AG09309 (cell line): ENCODE data around the gene FAM117A.

Experiments used
- DNase-seq: peaks from one replicate; pipeline ENCODE4 v3.0.0-alpha.2; 2010; ENCODE audit warnings: low read depth
- H3K4me3 ChIP-seq: 2 replicates; pipeline ENCODE4 v1.5.1; 2011; ENCODE audit warnings: mild to moderate bottlenecking, low read depth, low read length, moderate library complexity; ENCODE audit not compliant: control insufficient read depth
- CTCF ChIP-seq: IDR thresholded peaks from 2 replicates; pipeline ENCODE4 v1.5.1; 2011; ENCODE audit warnings: mild to moderate bottlenecking, low read depth, low read length, inconsistent platforms; ENCODE audit not compliant: insufficient read depth, control insufficient read depth; ENCODE audit errors: missing control alignments

Gene FAM117A

GRCh38 chr17:49763735-49764558, at the start of gene FAM117A:
TSS of gene FAM117A (minus strand) at chr17:49764131. CDS start at chr17:49764087, 44 bp downstream.
- peak; percentile 46 for DNase-seq

GRCh38 chr17:49809056-49809455, 45.1 kb upstream of the FAM117A start:
- no peak for DNase-seq
- no peak for TF ChIP-seq CTCF
- no peak overlapping the region for H3K4me3 ChIP-seq

More at GRCh38 chr17:49763735-49764558, at the start of gene FAM117A:
- TF ChIP-seq CTCF, result no peak
- peak within 1 kb of the TSS; percentile 51 for H3K4me3 ChIP-seq

- no peak for TF ChIP-seq CTCF
- H3K4me3 ChIP-seq, result no peak overlapping the region
- no peak for DNase-seq
Measured at GRCh38 chr17:49798738-49799137, 34.8 kb upstream of the FAM117A start.

- no peak for TF ChIP-seq CTCF
- DNase-seq, result no peak
- no peak overlapping the region for H3K4me3 ChIP-seq
Measured at GRCh38 chr17:49798182-49798581, 34.3 kb upstream of the FAM117A start.

- no peak overlapping the region for H3K4me3 ChIP-seq
- no peak for DNase-seq
- no peak for TF ChIP-seq CTCF
Measured at GRCh38 chr17:49795372-49795771, 31.4 kb upstream of the FAM117A start.

- DNase-seq, result no peak
- no peak for TF ChIP-seq CTCF
- no peak overlapping the region for H3K4me3 ChIP-seq
Measured at GRCh38 chr17:49793309-49793708, 29.4 kb upstream of the FAM117A start.
